T-helper 9 cell (primary cell): ENCODE results near the gene ZNF726.
"Not testable (repeated sequence)": the region's sequence is repeated elsewhere in the genome, so short reads cannot be mapped to it uniquely, and the experiment has no call there.

ENCODE experiments used
- DNase-seq: peaks from one replicate; pipeline ENCODE4 v3.0.0-alpha.2; 2020

Gene ZNF726

DNA sequence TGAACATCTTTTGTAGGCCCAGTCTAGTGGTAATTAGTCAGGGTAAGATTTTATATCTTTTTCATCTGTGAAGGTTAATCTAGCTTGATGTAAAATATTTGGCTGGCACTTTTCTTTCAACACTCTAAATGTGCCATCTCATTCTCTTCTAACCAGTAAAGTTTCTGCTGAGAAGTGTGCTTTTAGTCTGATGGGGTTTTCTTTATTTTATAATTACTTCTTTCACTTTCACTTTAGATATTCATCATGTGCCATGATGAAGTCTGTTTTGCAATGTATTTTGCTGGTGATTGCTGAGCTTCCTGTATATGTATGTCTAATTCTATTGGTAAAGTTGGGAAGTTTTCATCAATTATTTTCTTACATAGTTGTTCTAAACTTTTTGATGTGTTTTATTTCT, 31.9 kb downstream of the ZNF726 start:
- no peak for DNase-seq

DNA sequence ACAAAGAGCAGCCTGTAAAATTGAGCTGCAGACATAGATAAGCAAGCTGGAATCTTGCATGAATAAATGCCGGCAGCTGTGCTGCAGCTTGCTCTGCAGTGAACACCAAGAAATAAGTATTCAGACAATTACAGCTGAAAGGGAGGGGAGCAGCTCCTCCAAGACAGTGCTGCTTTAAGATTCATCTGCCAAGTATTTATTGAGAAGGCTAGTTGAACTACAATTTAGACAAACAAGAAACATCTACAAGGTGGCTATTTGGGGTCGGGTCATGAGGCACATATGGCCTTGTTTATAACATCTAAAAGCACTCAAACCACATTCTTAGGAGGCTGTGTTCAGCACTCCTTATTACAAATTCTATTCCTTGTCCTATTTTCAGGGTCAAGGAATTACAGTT, 34.9 kb downstream of the ZNF726 start:
- no peak for DNase-seq

DNA sequence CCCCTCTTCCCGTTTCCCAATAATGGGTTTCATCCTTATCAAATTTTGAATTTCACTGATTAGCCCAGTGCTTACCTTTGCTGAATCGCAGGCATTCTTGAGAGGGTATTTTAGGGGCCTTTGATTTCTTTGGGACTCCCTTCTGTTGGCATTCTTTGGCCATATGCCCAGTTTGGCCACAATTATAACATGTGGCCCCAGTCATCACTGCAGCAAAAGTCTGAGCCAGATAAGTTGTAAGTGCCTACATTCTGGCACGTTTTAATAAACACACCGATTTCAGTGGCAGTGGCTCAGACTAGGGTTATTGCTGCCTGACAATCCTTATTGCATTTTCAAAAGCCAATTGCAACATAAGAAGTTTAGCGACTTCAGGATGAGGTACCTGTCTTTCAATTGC, 41.4 kb downstream of the ZNF726 start:
- DNase-seq = no peak

DNA sequence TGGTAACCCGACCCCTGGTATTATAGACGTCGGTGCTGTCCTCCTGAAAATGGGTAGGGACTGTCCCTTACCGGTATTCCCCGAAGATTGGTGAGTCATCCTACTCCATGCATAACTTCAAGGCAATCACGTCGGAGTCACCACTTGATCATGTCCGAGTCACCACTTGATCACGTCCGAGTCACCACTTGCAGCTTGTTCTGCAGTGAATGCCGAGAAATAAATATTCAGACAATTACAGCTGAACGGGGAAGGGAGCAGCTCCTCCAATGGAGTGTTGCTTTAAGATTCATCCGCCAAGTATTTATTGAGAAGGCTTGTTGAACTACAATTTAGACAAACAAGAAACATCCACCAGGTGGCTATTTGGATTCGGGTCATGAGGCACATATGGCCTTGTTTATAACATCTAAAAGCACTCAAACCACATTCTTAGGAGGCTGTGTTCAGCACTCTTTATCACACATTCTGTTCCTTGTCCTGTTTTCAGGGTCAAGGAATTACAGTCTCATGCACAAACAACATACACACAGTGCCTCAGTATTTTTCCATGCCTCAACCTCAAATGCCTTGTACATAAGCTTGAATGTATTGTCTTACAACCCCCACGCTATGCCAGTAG, 43.1 kb downstream of the ZNF726 start:
- DNase-seq = no peak

DNA sequence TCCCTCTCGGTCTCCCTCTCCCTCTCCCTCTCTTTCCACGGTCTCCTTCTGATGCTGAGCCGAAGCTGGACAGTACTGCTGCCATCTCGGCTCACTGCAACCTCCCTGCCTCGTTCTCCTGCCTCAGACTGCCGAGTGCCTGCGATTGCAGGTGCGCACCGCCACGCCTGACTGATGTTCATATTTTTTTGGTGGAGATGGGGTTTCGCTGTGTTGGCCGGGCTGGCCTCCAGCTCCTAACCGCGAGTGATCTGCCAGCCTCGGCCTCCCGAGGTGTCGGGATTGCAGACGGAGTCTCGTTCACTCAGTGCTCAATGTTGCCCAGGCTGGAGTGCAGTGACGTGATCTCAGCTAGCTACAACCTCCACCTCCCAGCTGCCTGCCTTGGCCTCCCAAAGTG, 48.7 kb downstream of the ZNF726 start:
- DNase-seq = not testable (repeated sequence)

DNA sequence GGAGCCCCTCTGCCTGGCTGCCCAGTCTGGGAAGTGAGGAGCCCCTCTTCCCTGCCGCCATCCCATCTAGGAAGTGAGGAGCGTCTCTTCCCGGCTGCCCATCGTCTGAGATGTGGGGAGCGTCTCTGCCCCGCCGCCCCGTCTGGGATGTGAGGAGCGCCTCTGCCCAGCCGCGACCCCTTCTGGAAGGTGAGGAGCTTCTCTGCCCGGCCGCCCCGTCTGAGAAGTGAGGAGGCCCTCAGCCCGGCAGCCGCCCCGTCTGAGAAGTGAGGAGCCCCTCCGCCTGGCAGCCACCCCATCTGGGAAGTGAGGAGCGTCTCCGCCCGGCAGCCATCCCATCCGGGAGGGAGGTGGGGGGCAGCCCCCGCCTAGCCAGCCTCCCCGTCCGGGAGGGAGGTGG, 49.2 kb downstream of the ZNF726 start:
- DNase-seq = not testable (repeated sequence)

DNA sequence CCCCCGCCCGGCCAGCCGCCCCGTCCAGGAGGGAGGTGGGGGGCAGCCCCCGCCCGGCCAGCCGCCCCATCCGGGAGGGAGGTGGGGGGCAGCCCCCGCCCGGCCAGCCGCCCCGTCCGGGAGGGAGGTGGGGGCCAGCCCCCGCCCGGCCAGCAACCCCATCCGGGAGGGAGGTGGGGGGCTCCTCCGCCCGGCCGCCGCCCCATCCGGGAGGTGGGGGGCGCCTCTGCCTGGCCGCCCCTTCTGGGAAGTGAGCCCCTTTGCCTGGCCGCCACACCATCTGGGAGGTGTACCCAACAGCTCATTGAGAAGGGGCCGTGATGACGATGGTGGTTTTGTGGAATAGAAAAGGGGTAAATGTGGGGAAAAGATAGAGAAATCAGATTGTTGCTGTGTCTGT, 49.6 kb downstream of the ZNF726 start:
- not testable (repeated sequence) for DNase-seq

DNA sequence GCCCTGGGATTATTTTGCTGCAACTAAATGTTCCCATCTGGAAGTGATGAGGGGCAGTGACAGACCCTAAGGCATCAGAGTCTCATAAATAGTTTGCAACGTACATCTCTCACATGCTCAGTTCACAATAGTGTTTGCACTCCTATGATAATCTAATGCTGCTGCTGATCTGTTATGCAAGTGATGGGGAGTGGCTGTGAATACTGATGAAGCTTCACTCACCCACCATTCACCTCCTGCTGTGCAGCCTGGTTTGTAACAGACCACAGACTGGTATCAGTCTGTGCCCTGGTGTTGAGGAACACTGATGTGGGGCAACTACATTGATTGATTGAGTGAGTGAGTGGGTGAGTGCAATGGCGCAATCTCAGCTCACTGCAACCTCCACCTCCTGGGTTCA, 54.9 kb downstream of the ZNF726 start:
- DNase-seq = no peak

DNA sequence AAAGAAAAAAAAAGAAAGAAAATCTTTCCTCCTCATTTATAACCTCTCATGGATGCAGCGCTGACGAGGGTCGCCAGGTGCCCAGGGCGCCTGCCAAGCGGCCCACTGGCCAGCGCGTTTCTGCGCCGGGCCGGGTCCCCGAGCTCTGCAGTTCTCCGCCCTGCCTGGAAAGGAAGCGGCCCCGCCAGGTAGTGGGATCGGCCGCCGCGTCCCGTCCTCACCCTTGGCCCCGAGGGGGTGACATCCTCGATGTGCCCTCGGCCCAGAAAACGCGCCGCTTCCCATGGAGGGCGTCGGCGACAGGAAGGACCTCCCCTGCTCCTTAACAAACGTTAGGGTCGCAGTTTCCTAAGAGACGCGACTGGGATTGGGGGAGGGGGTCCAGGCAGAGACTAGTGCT, 56.9 kb downstream of the ZNF726 start:
- DNase-seq = no peak

DNA sequence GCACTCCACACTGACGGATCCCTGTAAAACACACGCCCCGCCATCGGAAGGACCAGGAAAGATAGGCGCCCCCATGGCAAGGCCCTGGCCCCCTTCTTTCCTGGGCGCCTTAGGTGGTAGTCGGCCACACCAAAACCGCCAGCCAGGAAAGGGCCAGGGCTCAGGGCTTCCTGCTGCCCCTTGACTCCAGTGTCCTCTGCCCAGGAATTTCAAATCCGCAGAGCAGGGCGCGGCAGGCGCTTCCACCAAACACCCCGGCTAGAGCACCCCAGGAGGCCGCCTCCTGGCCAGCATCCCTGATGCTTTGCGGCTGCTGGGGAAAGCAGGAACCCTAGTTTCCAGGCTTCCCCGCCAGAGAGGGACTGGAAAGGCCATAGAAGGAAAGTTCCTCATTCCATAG, 57.5 kb downstream of the ZNF726 start:
- DNase-seq = no peak

DNA sequence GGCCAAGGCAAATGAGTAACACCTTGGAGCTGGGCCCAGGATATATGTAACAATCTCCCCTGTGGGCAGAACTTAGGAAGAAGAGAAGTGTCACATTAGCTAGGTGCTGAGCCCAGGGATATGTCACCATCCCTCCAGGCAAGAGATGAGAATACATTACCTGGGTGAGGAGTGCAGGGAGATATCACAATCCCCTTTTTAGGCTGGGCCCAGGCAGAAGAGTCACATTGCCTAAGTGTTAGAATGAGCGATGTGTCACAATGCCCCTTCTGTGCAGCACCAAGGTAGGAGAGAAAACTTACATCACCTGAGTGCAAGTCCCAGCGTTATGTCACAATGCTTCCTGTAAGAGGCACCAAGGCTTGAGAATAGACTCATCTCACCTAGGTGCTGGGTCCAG, 60.3 kb downstream of the ZNF726 start:
- DNase-seq = no peak

DNA sequence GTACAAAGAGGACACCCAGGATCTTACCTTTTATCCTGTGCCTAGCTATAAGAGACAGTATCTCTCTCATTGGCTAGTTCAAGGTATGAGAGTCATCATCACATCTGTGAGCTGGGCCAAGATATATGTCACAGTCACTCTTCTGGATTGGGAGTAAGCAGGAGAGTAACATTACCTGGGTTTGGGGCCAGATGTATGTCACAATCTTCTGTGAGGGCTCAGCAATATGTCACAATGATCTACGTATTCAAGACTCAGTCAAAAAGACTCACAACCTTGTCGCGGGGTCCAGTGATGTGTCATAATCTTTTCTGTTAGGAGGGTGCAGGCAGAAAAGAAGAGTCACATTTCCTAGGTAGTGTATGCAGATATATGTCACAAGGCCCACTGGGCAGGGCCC, 61.9 kb downstream of the ZNF726 start:
- not testable (repeated sequence) for DNase-seq

DNA sequence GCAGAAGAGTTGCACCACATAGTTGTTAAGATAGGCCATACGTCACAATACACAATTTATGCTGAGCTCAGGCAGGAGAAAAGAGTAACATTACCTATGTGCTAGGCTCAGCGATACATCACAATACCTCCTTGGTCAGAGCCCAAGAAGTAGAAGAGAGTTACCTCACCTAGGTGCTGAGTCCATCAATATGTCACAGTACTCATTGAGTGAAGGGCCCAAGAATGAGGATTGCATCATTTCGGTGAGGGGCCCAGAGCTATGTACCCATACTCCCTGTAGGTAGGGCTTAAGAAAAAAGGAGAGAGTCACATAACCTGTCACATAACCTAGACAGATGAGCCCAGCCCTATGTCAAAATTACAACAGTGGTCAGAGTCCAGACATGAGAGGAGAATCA, 62.6 kb downstream of the ZNF726 start:
- DNase-seq = not testable (repeated sequence)

DNA sequence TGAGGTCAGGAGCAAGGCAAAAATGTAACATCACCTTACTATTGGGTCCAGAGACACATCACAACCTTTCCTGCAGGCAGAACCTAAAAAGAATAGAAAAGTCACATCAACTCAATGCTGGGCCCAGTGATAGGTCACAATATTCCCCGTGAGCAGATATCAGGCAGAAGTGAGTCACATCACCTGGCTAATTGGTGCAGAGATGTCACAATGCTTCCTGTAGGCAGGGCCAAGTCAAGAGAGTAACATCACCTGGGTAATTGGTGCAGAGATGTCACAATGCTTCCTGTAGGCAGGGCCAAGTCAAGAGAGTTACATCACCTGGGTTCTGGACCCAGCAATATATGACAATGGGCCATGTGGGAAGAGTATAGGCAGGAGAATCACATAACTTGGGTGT, 63.4 kb downstream of the ZNF726 start:
- DNase-seq = no peak

DNA sequence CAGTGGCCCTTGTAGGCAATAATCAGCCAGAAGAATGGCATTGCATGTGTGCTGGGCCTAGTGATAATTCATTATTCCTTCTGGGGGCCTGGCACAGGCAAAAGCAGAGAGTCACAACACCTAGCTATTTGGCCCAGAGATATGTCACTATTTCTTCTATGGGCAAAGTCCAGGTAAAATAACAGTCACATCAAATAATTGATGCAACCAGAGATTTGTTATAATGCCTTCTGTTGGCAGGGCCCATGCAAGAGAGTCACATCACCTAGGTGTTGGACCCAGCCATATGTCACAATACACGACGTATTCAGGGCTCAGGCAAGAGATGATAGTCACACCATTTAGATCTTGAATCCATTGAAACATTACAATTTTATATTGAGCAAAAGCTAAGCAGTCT, 66.1 kb downstream of the ZNF726 start:
- DNase-seq = no peak

DNA sequence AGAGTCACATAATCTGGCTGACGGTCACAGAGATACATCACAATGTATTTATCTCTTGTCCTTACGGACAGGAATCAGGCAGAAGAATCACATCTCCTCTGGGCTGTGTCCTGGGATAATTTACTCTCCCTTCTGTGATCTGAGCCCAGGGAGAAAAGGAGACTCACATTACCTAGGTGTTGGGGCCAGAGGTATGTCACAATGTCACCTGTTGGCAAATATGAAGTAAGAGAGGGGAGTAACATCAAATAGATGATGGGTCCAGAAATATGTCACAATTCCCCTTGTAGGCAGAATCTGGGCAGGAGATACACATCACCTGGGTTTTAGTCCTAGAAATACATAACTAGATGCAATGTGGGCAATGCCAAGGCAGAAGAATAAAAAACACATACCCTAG, 67.2 kb downstream of the ZNF726 start:
- no peak for DNase-seq

DNA sequence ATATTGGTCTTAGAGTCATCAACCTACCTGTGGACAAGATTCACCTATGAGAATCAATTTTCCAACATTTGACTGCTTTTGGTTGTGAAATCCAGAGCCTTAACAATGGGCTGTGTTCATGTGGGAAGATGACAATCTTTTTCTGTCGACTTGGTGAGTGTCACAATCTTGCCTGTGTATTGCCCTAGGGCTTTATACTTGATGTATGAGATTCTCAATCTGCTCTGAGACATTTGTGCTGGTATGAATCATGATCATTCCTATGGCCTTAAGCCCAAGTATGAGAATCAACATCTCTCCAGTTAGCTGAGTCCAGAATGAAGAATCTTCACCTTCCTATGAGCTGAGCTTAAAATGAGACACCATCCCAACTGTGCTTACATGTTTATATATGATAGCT, 68.7 kb downstream of the ZNF726 start:
- DNase-seq = no peak
